Measurements from ENCODE around the gene GPR158. TPM values are rescaled to one million over a fixed set of nuclear protein-coding genes. Genes with fewer than 3 reads are reported as not detected.

The GPR158 gene
- total and polyA plus RNA-seq, 2 donors (not counting 1 experiment from before 2014, with no cell fraction given), result 0.33 TPM; not detected in 1

GRCh38 chr10:25390733-25391132 lies 215.9 kb downstream of the GPR158 start:
- H4K20me1 ChIP-seq (ENCODE audit: control insufficient read depth, extremely low read depth, insufficient read depth, low read length), result no peaks in the 10 kb centered on the region
- no peak overlapping the region for H3K9ac ChIP-seq (ENCODE audit: insufficient read depth, low read length)
- no peak for DNase-seq (ENCODE audit: low read depth in 2 of 2)
- no peaks in the 10 kb centered on the region for H3K27me3 ChIP-seq (ENCODE audit: control insufficient read depth, insufficient read depth, low read length)
- no peak overlapping the region for H3K4me2 ChIP-seq (ENCODE audit: extremely low read depth, insufficient read depth, low read length)
- no peaks in the 10 kb centered on the region for H3K79me2 ChIP-seq (ENCODE audit: control insufficient read depth, insufficient read depth, low read length)
- H3K4me3 ChIP-seq (replicated peaks in 1 of 4; ENCODE audit: control extremely low read depth in 1 of 4, insufficient read depth in 1 of 4, low read depth in 3 of 4, low read length in 4 of 4), result no peak overlapping the region
- H3K27ac ChIP-seq (ENCODE audit: insufficient read depth, low read length), result no peak overlapping the region
- TF ChIP-seq CTCF (conservative IDR thresholded peaks at IDR 0.05 in 1 of 2, IDR thresholded peaks at IDR 0.05 in 1 of 2; ENCODE audit: low read depth in 1 of 2, low read length in 2 of 2) (no peak), EZH2 (IDR thresholded peaks at IDR 0.05; ENCODE audit: low read length, missing control alignments) (no peak)
- no peaks in the 10 kb centered on the region for H3K36me3 ChIP-seq (ENCODE audit: control insufficient read depth, insufficient read depth, low read length)
- no peaks in the 10 kb centered on the region for H3K9me3 ChIP-seq (ENCODE audit: control insufficient read depth, insufficient read depth, low read depth, low read length)
- no peak overlapping the region for H2AFZ ChIP-seq (ENCODE audit: low read length)
- no peaks in the 10 kb centered on the region for H3K4me1 ChIP-seq (ENCODE audit: control insufficient read depth, extremely low read depth, insufficient read depth, low read length)

- Histone ChIP-seq H3K36me3 (ENCODE audit: control insufficient read depth, insufficient read depth, low read length) (no peaks in the 10 kb centered on the region), H4K20me1 (ENCODE audit: control insufficient read depth, extremely low read depth, insufficient read depth, low read length) (no peaks in the 10 kb centered on the region), H3K27me3 (ENCODE audit: control insufficient read depth, insufficient read depth, low read length) (no peaks in the 10 kb centered on the region), H2AFZ (ENCODE audit: low read length) (no peak overlapping the region), H3K79me2 (ENCODE audit: control insufficient read depth, insufficient read depth, low read length) (no peaks in the 10 kb centered on the region), H3K4me2 (ENCODE audit: extremely low read depth, insufficient read depth, low read length) (no peak overlapping the region), H3K4me3 (replicated peaks in 1 of 4; ENCODE audit: control extremely low read depth in 1 of 4, insufficient read depth in 1 of 4, low read depth in 3 of 4, low read length in 4 of 4) (no peak overlapping the region), H3K9ac (ENCODE audit: insufficient read depth, low read length) (no peak overlapping the region), H3K9me3 (ENCODE audit: control insufficient read depth, insufficient read depth, low read depth, low read length) (no peaks in the 10 kb centered on the region), H3K27ac (ENCODE audit: insufficient read depth, low read length) (no peak overlapping the region), H3K4me1 (ENCODE audit: control insufficient read depth, extremely low read depth, insufficient read depth, low read length) (no peaks in the 10 kb centered on the region)
- DNase-seq (ENCODE audit: low read depth in 2 of 2), result no peak
- TF ChIP-seq EZH2 (IDR thresholded peaks at IDR 0.05; ENCODE audit: low read length, missing control alignments) (no peak), CTCF (conservative IDR thresholded peaks at IDR 0.05 in 1 of 2, IDR thresholded peaks at IDR 0.05 in 1 of 2; ENCODE audit: low read depth in 1 of 2, low read length in 2 of 2) (no peak)
These were observed 217.3 kb downstream of the GPR158 start for GRCh38 chr10:25392132-25392531.

- Histone ChIP-seq H3K79me2 (ENCODE audit: control insufficient read depth, insufficient read depth, low read length) (no peaks in the 10 kb centered on the region), H3K27me3 (ENCODE audit: control insufficient read depth, insufficient read depth, low read length) (no peaks in the 10 kb centered on the region), H3K9me3 (ENCODE audit: control insufficient read depth, insufficient read depth, low read depth, low read length) (no peaks in the 10 kb centered on the region), H3K36me3 (ENCODE audit: control insufficient read depth, insufficient read depth, low read length) (no peaks in the 10 kb centered on the region), H3K4me3 (replicated peaks in 1 of 4; ENCODE audit: control extremely low read depth in 1 of 4, insufficient read depth in 1 of 4, low read depth in 3 of 4, low read length in 4 of 4) (no peak overlapping the region), H3K27ac (ENCODE audit: insufficient read depth, low read length) (no peak overlapping the region), H2AFZ (ENCODE audit: low read length) (no peak overlapping the region), H3K4me2 (ENCODE audit: extremely low read depth, insufficient read depth, low read length) (no peak overlapping the region), H4K20me1 (ENCODE audit: control insufficient read depth, extremely low read depth, insufficient read depth, low read length) (no peaks in the 10 kb centered on the region), H3K9ac (ENCODE audit: insufficient read depth, low read length) (no peak overlapping the region), H3K4me1 (ENCODE audit: control insufficient read depth, extremely low read depth, insufficient read depth, low read length) (no peaks in the 10 kb centered on the region)
- no peak for TF ChIP-seq CTCF (conservative IDR thresholded peaks at IDR 0.05 in 1 of 2, IDR thresholded peaks at IDR 0.05 in 1 of 2; ENCODE audit: low read depth in 1 of 2, low read length in 2 of 2)
- TF ChIP-seq EZH2 (IDR thresholded peaks at IDR 0.05; ENCODE audit: low read length, missing control alignments), result no peak
- DNase-seq (ENCODE audit: low read depth in 2 of 2), result no peak
These were observed 218.8 kb downstream of the GPR158 start for GRCh38 chr10:25393621-25394020.

Data from fibroblast of lung (primary cell).